Measurements from ENCODE around the gene COLEC12.

Gene COLEC12

GRCh38 chr18:525036-525797, 24.7 kb upstream of the COLEC12 start:
- H3K4me1 ChIP-seq (ENCODE audit: control insufficient read depth, insufficient read depth, low read depth, low read length), result peaks cover 10% of the 10 kb centered on the region
- H3K18ac ChIP-seq (ENCODE audit: low read depth in 1 of 2, low read length in 2 of 2), result peak overlapping the region; percentile 45 to 84
- no peaks in the 10 kb centered on the region for H3K79me1 ChIP-seq (replicated peaks; ENCODE audit: low read length, poor library complexity, severe bottlenecking)
- no peak overlapping the region for H3K4me3 ChIP-seq (ENCODE audit: insufficient read depth in 1 of 2, low read depth in 1 of 2, low read length in 2 of 2)
- DNase-seq, result peak; percentile 91
- WGBS, result 83% methylated on average over 2 of the region's 6 CpGs
- no peaks in the 10 kb centered on the region for H3K36me3 ChIP-seq (ENCODE audit: control insufficient read depth in 1 of 2, insufficient read depth in 2 of 2, low read depth in 1 of 2, low read length in 2 of 2)
- H3K27ac ChIP-seq (ENCODE audit: low read length, poor library complexity, severe bottlenecking), result peak overlapping the region; percentile 42
- peak overlapping the region in 1 of 2 experiments; percentile 60 for H3K4ac ChIP-seq (ENCODE audit: low read depth in 1 of 2, low read length in 2 of 2)
- H2BK12ac ChIP-seq (ENCODE audit: low read length in 2 of 2), result peak overlapping the region; percentile 29 to 49
- H3K4me2 ChIP-seq (ENCODE audit: low read length, poor library complexity, severe bottlenecking), result no peak overlapping the region
- H2AFZ ChIP-seq (ENCODE audit: low read depth, low read length), result no peak overlapping the region
- H3K14ac ChIP-seq (ENCODE audit: low read length in 2 of 2), result no peak overlapping the region
- H3K23ac ChIP-seq (ENCODE audit: low read length in 2 of 2), result no peak overlapping the region
- H3K9ac ChIP-seq (ENCODE audit: low read length), result peak overlapping the region; percentile 65
- H2BK120ac ChIP-seq (ENCODE audit: low read depth, low read length), result no peak overlapping the region
- H3K9me3 ChIP-seq (ENCODE audit: control insufficient read depth, low read length), result no peaks in the 10 kb centered on the region
- no peak overlapping the region for H2BK5ac ChIP-seq (ENCODE audit: low read depth, low read length, poor library complexity, severe bottlenecking)
- H4K91ac ChIP-seq (ENCODE audit: low read length), result no peak overlapping the region
- H3K27me3 ChIP-seq (ENCODE audit: control insufficient read depth in 1 of 2, insufficient read depth in 1 of 2, low read length in 2 of 2), result peaks cover 0 to 2% of the 10 kb centered on the region in 2 experiments
- peak overlapping the region; percentile 67 for H4K8ac ChIP-seq (ENCODE audit: low read length)
- peak overlapping the region; percentile 36 for H2AK5ac ChIP-seq (ENCODE audit: low read length, severe bottlenecking)
- H2BK15ac ChIP-seq (ENCODE audit: low read depth, poor library complexity, severe bottlenecking), result peak overlapping the region; percentile 16

GRCh38 chr18:524466-524865, 24.0 kb upstream of the COLEC12 start:
- Histone ChIP-seq H3K14ac (ENCODE audit: low read length in 2 of 2) (no peak overlapping the region), H3K27me3 (ENCODE audit: control insufficient read depth in 1 of 2, insufficient read depth in 1 of 2, low read length in 2 of 2) (no peaks in the 10 kb centered on the region), H3K23ac (ENCODE audit: low read length in 2 of 2) (no peak overlapping the region), H4K91ac (ENCODE audit: low read length) (no peak overlapping the region), H3K79me1 (replicated peaks; ENCODE audit: low read length, poor library complexity, severe bottlenecking) (no peaks in the 10 kb centered on the region), H2BK12ac (ENCODE audit: low read length in 2 of 2) (no peak overlapping the region), H2AK5ac (ENCODE audit: low read length, severe bottlenecking) (no peak overlapping the region), H3K4me1 (ENCODE audit: control insufficient read depth, insufficient read depth, low read depth, low read length) (peaks cover 10% of the 10 kb centered on the region), H3K4ac (ENCODE audit: low read depth in 1 of 2, low read length in 2 of 2) (no peak overlapping the region), H2BK5ac (ENCODE audit: low read depth, low read length, poor library complexity, severe bottlenecking) (no peak overlapping the region), H3K4me3 (ENCODE audit: insufficient read depth in 1 of 2, low read depth in 1 of 2, low read length in 2 of 2) (no peak overlapping the region), H3K4me2 (ENCODE audit: low read length, poor library complexity, severe bottlenecking) (no peak overlapping the region), H3K9ac (ENCODE audit: low read length) (peak overlapping the region; percentile 65), H2AFZ (ENCODE audit: low read depth, low read length) (no peak overlapping the region), H2BK15ac (ENCODE audit: low read depth, poor library complexity, severe bottlenecking) (no peak overlapping the region), H3K36me3 (ENCODE audit: control insufficient read depth in 1 of 2, insufficient read depth in 2 of 2, low read depth in 1 of 2, low read length in 2 of 2) (no peaks in the 10 kb centered on the region), H4K8ac (ENCODE audit: low read length) (no peak overlapping the region), H3K9me3 (ENCODE audit: control insufficient read depth, low read length) (no peaks in the 10 kb centered on the region), H3K18ac (ENCODE audit: low read depth in 1 of 2, low read length in 2 of 2) (no peak overlapping the region), H3K27ac (ENCODE audit: low read length, poor library complexity, severe bottlenecking) (peak overlapping the region; percentile 42), H2BK120ac (ENCODE audit: low read depth, low read length) (no peak overlapping the region)
- DNase-seq, result peak; percentile 45

- H4K8ac ChIP-seq (ENCODE audit: low read length), result no peak overlapping the region
- H3K4me1 ChIP-seq (ENCODE audit: control insufficient read depth, insufficient read depth, low read depth, low read length), result peaks cover 13% of the 10 kb centered on the region
- H2AFZ ChIP-seq (ENCODE audit: low read depth, low read length), result no peak overlapping the region
- no peak overlapping the region for H2BK120ac ChIP-seq (ENCODE audit: low read depth, low read length)
- H2BK15ac ChIP-seq (ENCODE audit: low read depth, poor library complexity, severe bottlenecking), result no peak overlapping the region
- no peak overlapping the region for H3K14ac ChIP-seq (ENCODE audit: low read length in 2 of 2)
- H2BK5ac ChIP-seq (ENCODE audit: low read depth, low read length, poor library complexity, severe bottlenecking), result no peak overlapping the region
- no peak overlapping the region for H3K27ac ChIP-seq (ENCODE audit: low read length, poor library complexity, severe bottlenecking)
- no peak overlapping the region for H3K18ac ChIP-seq (ENCODE audit: low read depth in 1 of 2, low read length in 2 of 2)
- H2BK12ac ChIP-seq (ENCODE audit: low read length in 2 of 2), result peak overlapping the region in 1 of 2 experiments; percentile 54
- H3K27me3 ChIP-seq (ENCODE audit: control insufficient read depth in 1 of 2, insufficient read depth in 1 of 2, low read length in 2 of 2), result no peaks in the 10 kb centered on the region
- H2AK5ac ChIP-seq (ENCODE audit: low read length, severe bottlenecking), result peak overlapping the region; percentile 3
- 65% methylated on average over 4 of the region's 4 CpGs for WGBS
- H3K4me2 ChIP-seq (ENCODE audit: low read length, poor library complexity, severe bottlenecking), result no peak overlapping the region
- H3K23ac ChIP-seq (ENCODE audit: low read length in 2 of 2), result no peak overlapping the region
- no peaks in the 10 kb centered on the region for H3K36me3 ChIP-seq (ENCODE audit: control insufficient read depth in 1 of 2, insufficient read depth in 2 of 2, low read depth in 1 of 2, low read length in 2 of 2)
- H3K4me3 ChIP-seq (ENCODE audit: insufficient read depth in 1 of 2, low read depth in 1 of 2, low read length in 2 of 2), result no peak overlapping the region
- H3K4ac ChIP-seq (ENCODE audit: low read depth in 1 of 2, low read length in 2 of 2), result no peak overlapping the region
- H3K9ac ChIP-seq (ENCODE audit: low read length), result no peak overlapping the region
- no peaks in the 10 kb centered on the region for H3K79me1 ChIP-seq (replicated peaks; ENCODE audit: low read length, poor library complexity, severe bottlenecking)
- H4K91ac ChIP-seq (ENCODE audit: low read length), result no peak overlapping the region
- DNase-seq, result no peak
- no peaks in the 10 kb centered on the region for H3K9me3 ChIP-seq (ENCODE audit: control insufficient read depth, low read length)
These were observed 23.1 kb upstream of the COLEC12 start for GRCh38 chr18:523561-523960.

DNA sequence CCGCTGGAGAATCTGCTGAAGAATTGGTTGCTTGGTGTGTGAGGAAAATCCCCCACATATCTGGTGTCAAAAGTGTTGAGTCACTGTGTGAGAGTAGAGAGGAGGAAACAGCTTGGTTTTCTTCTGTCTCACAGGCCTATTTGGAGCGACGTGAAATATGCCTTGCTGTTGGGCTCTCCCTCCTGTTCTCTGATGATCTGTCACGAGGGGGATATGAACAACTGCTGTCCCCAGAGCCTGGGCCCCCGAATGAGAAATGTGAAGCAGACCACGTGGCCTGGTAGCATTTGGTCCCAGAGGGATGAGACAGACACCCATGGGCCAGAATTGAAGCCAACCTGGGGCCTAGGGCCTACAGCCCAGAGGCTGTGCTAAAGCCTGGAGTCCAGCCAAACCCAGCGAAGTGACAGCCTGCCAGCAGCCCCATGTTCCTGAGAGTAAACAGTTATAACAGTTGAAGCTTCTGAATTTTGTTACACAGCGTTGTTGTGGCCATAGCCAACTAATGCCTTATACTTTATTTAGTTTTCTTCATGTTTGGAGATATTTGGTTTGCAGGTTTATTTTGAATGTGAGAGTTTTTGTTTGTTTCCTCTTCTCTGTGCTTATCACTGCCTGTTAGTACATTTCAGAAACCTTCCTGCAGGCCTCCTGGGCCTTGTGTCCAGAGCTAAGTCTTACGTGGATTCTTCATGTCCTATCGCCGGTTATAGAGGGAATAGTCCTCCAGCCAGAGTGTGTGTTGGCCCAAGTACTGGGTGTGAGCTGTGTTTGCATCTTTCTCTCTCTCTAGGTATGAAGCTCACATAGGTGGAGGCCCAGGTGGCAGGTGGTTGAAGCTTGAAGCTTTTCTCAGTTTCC, 18.7 kb upstream of the COLEC12 start:
- no peak overlapping the region for H2AFZ ChIP-seq (ENCODE audit: low read depth, low read length)
- peak overlapping the region; percentile 88 for H2BK120ac ChIP-seq (ENCODE audit: low read depth, low read length)
- H4K91ac ChIP-seq (ENCODE audit: low read length), result peak overlapping the region; percentile 85
- peak overlapping the region; percentile 76 for H4K8ac ChIP-seq (ENCODE audit: low read length)
- H3K4me1 ChIP-seq (ENCODE audit: control insufficient read depth, insufficient read depth, low read depth, low read length), result peaks cover 6% of the 10 kb centered on the region
- no peaks in the 10 kb centered on the region for H3K79me1 ChIP-seq (replicated peaks; ENCODE audit: low read length, poor library complexity, severe bottlenecking)
- H3K36me3 ChIP-seq (ENCODE audit: control insufficient read depth in 1 of 2, insufficient read depth in 2 of 2, low read depth in 1 of 2, low read length in 2 of 2), result no peaks in the 10 kb centered on the region
- no peak overlapping the region for H3K4ac ChIP-seq (ENCODE audit: low read depth in 1 of 2, low read length in 2 of 2)
- no peak overlapping the region for H2BK15ac ChIP-seq (ENCODE audit: low read depth, poor library complexity, severe bottlenecking)
- no peak overlapping the region for H3K23ac ChIP-seq (ENCODE audit: low read length in 2 of 2)
- H3K18ac ChIP-seq (ENCODE audit: low read depth in 1 of 2, low read length in 2 of 2), result peak overlapping the region; percentile 68 to 90
- H3K9me3 ChIP-seq (ENCODE audit: control insufficient read depth, low read length), result no peaks in the 10 kb centered on the region
- H3K27me3 ChIP-seq (ENCODE audit: control insufficient read depth in 1 of 2, insufficient read depth in 1 of 2, low read length in 2 of 2), result no peaks in the 10 kb centered on the region
- H3K27ac ChIP-seq (ENCODE audit: low read length, poor library complexity, severe bottlenecking), result peak overlapping the region; percentile 41
- H2BK12ac ChIP-seq (ENCODE audit: low read length in 2 of 2), result peak overlapping the region; percentile 76 to 78
- peak overlapping the region; percentile 74 for H3K9ac ChIP-seq (ENCODE audit: low read length)
- no peak overlapping the region for H3K14ac ChIP-seq (ENCODE audit: low read length in 2 of 2)
- H3K4me2 ChIP-seq (ENCODE audit: low read length, poor library complexity, severe bottlenecking), result no peak overlapping the region
- no peak overlapping the region for H3K4me3 ChIP-seq (ENCODE audit: insufficient read depth in 1 of 2, low read depth in 1 of 2, low read length in 2 of 2)
- 55% methylated on average over 10 of the region's 11 CpGs for WGBS
- H2BK5ac ChIP-seq (ENCODE audit: low read depth, low read length, poor library complexity, severe bottlenecking), result no peak overlapping the region
- DNase-seq, result peak; percentile 83
- peak overlapping the region; percentile 20 for H2AK5ac ChIP-seq (ENCODE audit: low read length, severe bottlenecking)

Data from mesenchymal stem cell (in vitro differentiated cells and primary cell).